Esophagus muscularis mucosa (tissue), 4 donors: ENCODE measurements around the gene MRPL43. TPM values are rescaled to one million over a fixed set of nuclear protein-coding genes. Genes with fewer than 3 reads are reported as not detected.

Experiments used
- DNase-seq: peaks from one replicate; pipeline ENCODE4 v3.0.0-alpha.2; 2017; ENCODE audit errors: extremely low spot score
- H3K27ac ChIP-seq, 4 donors: fragments of 200-600 bp; sonication (generic); replicated peaks in 1 of 4; 1 replicate in 3 of 4; 2 replicates in 1 of 4; pipeline ENCODE4 v1.5.1; 2016 to 2019; ENCODE audit warnings: mild to moderate bottlenecking in 1 of 4
- H3K27me3 ChIP-seq, 4 donors: fragments of 200-600 bp; sonication (generic); one replicate each; pipeline versions ENCODE4 v1.5.1 to v1.6.0; 2016 to 2019
- H3K36me3 ChIP-seq, 4 donors: fragments of 200-600 bp; sonication (generic); one replicate each; pipeline ENCODE4 v1.5.1; 2016 to 2019
- H3K4me1 ChIP-seq, 4 donors: fragments of 200-600 bp; sonication (generic); one replicate each; pipeline ENCODE4 v1.5.1; 2016 to 2019
- H3K4me3 ChIP-seq, 4 donors: fragments of 200-600 bp; sonication (generic); 1 replicate in 2 of 4; 2 replicates in 2 of 4; pipeline ENCODE4 v1.5.1; 2016 to 2019; ENCODE audit warnings: mild to moderate bottlenecking in 4 of 4, moderate library complexity in 1 of 4
- H3K9me3 ChIP-seq, 4 donors: fragments of 200-600 bp; sonication (generic); 1 replicate in 3 of 4; 2 replicates in 1 of 4; pipeline ENCODE4 v1.5.1; 2016 to 2019
- CTCF ChIP-seq, 3 experiments: fragments of 200-600 bp in 2 of 3; fragments of 450-650 bp in 1 of 3; sonication (generic) in 2 of 3; IDR thresholded peaks; one replicate each; pipeline ENCODE4 v1.5.1; 2017 to 2019; ENCODE audit warnings: antibody characterized with exemption in 3 of 3, mild to moderate bottlenecking in 2 of 3, moderate library complexity in 1 of 3
- EP300 ChIP-seq: sonication (generic); formaldehyde crosslinking; IDR thresholded peaks from one replicate; pipeline ENCODE4 v1.6.1; 2017; ENCODE audit warnings: antibody characterized with exemption
- POLR2A ChIP-seq: fragments of 450-650 bp; IDR thresholded peaks from one replicate; pipeline ENCODE4 v1.6.1; 2017; ENCODE audit warnings: antibody characterized with exemption, moderate library complexity, mild to moderate bottlenecking, low read depth
- POLR2AphosphoS5 ChIP-seq, 2 donors: sonication (generic); formaldehyde crosslinking; IDR thresholded peaks; one replicate each; pipeline ENCODE4 v1.6.1; 2017; ENCODE audit warnings: antibody characterized with exemption in 2 of 2
- WGBS: methylation state at CpG from one replicate; pipeline ENCODE4 v1.1.5; 2018; 5-methylcytosine and 5-hydroxymethylcytosine counted together
- intact Hi-C: fragments of 100-400 bp; cut with DNase I; formaldehyde crosslinking; loops from one replicate; pipeline ENCODE4 v1.15.1; 2023
- total RNA-seq, 4 donors: library from RNA; depleted of rRNA; stranded (reverse); fragments of >200 nt; gene quantifications; one replicate each; pipeline versions ENCODE4 v1.1.0 to v1.2.1, GENCODE V29; 2016

MRPL43 gene
- total RNA-seq, 4 donors from 2014 or later, result 54.4 to 98.8 (median 82.4) TPM

DNA sequence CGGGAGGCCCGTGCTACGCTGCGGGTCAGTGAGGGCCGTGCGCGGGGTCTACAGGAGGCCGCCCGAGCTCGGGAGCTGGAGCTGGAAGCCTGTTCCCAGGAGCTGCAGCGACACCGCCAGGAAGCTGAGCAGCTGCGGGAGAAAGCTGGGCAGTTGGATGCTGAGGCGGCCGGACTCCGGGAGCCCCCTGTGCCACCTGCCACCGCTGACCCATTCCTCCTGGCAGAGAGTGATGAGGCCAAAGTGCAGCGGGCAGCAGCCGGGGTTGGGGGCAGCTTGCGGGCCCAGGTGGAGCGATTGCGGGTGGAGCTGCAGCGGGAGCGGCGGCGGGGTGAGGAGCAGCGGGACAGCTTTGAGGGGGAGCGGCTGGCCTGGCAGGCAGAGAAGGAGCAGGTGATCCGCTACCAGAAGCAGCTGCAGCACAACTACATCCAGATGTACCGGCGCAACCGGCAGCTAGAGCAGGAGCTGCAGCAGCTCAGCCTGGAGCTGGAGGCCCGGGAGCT lies 19.3 kb upstream of the MRPL43 start:
- DNase-seq, result no peak
- intact Hi-C loops, result no loop called here
- WGBS, result 85% methylated on average over 24 of the region's 33 CpGs
- H3K9me3 ChIP-seq, result no peaks in the 10 kb centered on the region
- H3K4me3 ChIP-seq, result no peak overlapping the region
- peak overlapping the region; percentile 55 to 100 (median 64) for H3K27ac ChIP-seq
- H3K27me3 ChIP-seq, result no peaks in the 10 kb centered on the region
- peaks cover 50 to 77% (median 64%) of the 10 kb centered on the region in 4 donors for H3K4me1 ChIP-seq
- TF ChIP-seq EP300, result no peak
- TF ChIP-seq CTCF (IDR thresholded peaks at IDR 0.05), result no peak
- peak in 1 of 2 donors; percentile 17 for TF ChIP-seq POLR2AphosphoS5 (IDR thresholded peaks at IDR 0.05)
- TF ChIP-seq POLR2A, result no peak
- peaks cover 16 to 54% (median 50%) of the 10 kb centered on the region in 4 donors for H3K36me3 ChIP-seq

DNA sequence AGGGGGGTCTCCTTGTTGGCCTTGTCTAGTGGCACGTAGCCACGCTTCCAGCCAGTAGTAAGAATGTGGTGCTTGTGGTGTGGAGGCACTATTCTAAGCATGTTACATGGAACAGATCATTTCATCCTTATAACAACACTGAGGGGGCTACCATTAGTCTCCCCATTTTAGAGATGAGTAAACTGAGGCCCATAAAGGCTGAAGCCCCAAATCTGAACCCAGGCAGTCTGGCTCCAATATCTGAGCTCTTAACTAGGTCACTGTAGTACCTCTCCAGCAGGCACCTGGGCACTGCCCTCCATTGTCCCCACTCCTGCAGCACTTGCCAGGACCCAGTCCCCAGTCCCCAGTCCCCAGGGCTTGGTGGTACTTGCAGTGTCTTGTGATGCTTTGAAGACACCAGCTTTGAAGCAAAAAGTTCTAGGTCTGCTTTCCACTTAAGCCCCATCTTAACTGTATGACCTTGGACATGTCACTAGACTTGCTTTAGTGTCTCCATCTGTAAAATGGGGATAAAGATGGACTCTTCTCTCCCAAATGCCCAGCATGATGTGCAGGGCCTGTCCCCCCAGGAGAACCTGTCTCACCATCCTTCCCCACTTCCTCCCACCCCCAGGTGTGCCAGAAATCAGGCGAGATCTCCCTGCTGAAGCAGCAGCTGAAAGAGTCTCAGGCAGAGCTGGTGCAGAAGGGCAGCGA lies 18.7 kb upstream of the MRPL43 start:
- WGBS, result 95% methylated on average over 2 of the region's 4 CpGs
- no peaks in the 10 kb centered on the region for H3K27me3 ChIP-seq
- no peak overlapping the region for H3K4me3 ChIP-seq
- H3K36me3 ChIP-seq, result peaks cover 16 to 54% (median 50%) of the 10 kb centered on the region in 4 donors
- no peaks in the 10 kb centered on the region for H3K9me3 ChIP-seq
- no peak for DNase-seq
- intact Hi-C loops, result no loop called here
- H3K27ac ChIP-seq, result peak overlapping the region in 2 of 4 donors; percentile 66 to 100
- H3K4me1 ChIP-seq, result peaks cover 55 to 81% (median 68%) of the 10 kb centered on the region in 4 donors
- TF ChIP-seq EP300, result no peak
- TF ChIP-seq CTCF (IDR thresholded peaks at IDR 0.05), result no peak
- TF ChIP-seq POLR2AphosphoS5 (IDR thresholded peaks at IDR 0.05), result no peak
- TF ChIP-seq POLR2A, result no peak

DNA sequence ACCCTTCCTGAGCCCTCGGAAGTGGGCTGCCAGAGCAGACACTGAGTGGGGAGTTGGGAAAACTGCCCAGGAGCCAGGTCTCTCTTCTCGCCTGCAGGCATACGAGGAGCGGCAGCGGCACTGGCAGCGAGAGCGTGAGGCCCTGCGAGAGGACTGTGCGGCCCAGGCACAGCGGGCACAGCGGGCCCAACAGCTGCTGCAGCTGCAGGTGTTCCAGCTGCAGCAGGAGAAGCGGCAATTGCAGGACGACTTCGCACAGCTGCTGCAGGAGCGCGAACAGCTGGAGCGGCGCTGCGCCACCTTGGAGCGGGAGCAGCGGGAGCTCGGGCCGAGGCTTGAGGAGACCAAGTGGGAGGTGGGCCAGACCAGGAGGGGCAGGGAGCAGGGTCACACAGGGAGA lies 18.1 kb upstream of the MRPL43 start:
- peak overlapping the region in 1 of 4 donors; percentile 100 for H3K27ac ChIP-seq
- H3K4me1 ChIP-seq, result peaks cover 59 to 87% (median 75%) of the 10 kb centered on the region in 4 donors
- no peak overlapping the region for H3K4me3 ChIP-seq
- TF ChIP-seq POLR2AphosphoS5 (IDR thresholded peaks at IDR 0.05), result no peak
- no peak for TF ChIP-seq CTCF (IDR thresholded peaks at IDR 0.05)
- TF ChIP-seq POLR2A, result no peak
- no peak for TF ChIP-seq EP300
- intact Hi-C loops, result no loop called here
- H3K36me3 ChIP-seq, result peaks cover 16 to 54% (median 50%) of the 10 kb centered on the region in 4 donors
- no peaks in the 10 kb centered on the region for H3K27me3 ChIP-seq
- no peak for DNase-seq
- no peaks in the 10 kb centered on the region for H3K9me3 ChIP-seq
- 87% methylated on average over 11 of the region's 23 CpGs for WGBS

- no peaks in the 10 kb centered on the region for H3K27me3 ChIP-seq
- peaks cover 16 to 54% (median 50%) of the 10 kb centered on the region in 4 donors for H3K36me3 ChIP-seq
- H3K27ac ChIP-seq, result peak overlapping the region; percentile 98 to 100 (median 100)
- no CpG with 5 or more reads among the region's 18 CpGs for WGBS
- peaks cover 59 to 88% (median 76%) of the 10 kb centered on the region in 4 donors for H3K4me1 ChIP-seq
- no peak for TF ChIP-seq EP300
- no peak for TF ChIP-seq POLR2AphosphoS5 (IDR thresholded peaks at IDR 0.05)
- no peak for TF ChIP-seq POLR2A
- intact Hi-C loops, result no loop called here
- DNase-seq, result no peak
- H3K4me3 ChIP-seq, result no peak overlapping the region
- no peaks in the 10 kb centered on the region for H3K9me3 ChIP-seq
Observed at GRCh38 chr10:101003639-101004206, 16.4 kb upstream of the MRPL43 start.

GRCh38 chr10:101002456-101002855 lies 15.2 kb upstream of the MRPL43 start:
- Histone ChIP-seq H3K4me3 (no peak overlapping the region), H3K27ac (peak overlapping the region; percentile 98 to 100 (median 100))

More at GRCh38 chr10:101002456-101002855, 15.2 kb upstream of the MRPL43 start:
- H3K27me3 ChIP-seq, result no peaks in the 10 kb centered on the region
- H3K36me3 ChIP-seq, result peaks cover 16 to 52% (median 50%) of the 10 kb centered on the region in 4 donors
- no peaks in the 10 kb centered on the region for H3K9me3 ChIP-seq
- no peak for DNase-seq
- TF ChIP-seq EP300 (no peak), POLR2AphosphoS5 (IDR thresholded peaks at IDR 0.05) (no peak), CTCF (IDR thresholded peaks at IDR 0.05) (no peak), POLR2A (no peak)
- WGBS, result 89% methylated on average over 8 of the region's 11 CpGs
- intact Hi-C loops, result no loop called here
- peaks cover 50 to 88% (median 74%) of the 10 kb centered on the region in 4 donors for H3K4me1 ChIP-seq
